ENCODE data around the gene PAPLN. TPM values are rescaled to one million over a fixed set of nuclear protein-coding genes. Genes with fewer than 3 reads are reported as not detected.

The PAPLN gene
- polyA plus RNA-seq, 3 donors = 0.58 to 2.8 (median 0.73) TPM

- no peak for DNase-seq
- Histone ChIP-seq H3K9ac (ENCODE audit: insufficient read depth, low read length, poor library complexity, severe bottlenecking) (no peak overlapping the region), H3K9me3 (replicated peaks in 1 of 2; ENCODE audit: control insufficient read depth in 1 of 2, insufficient read depth in 1 of 2, low read length in 2 of 2) (no peaks in the 10 kb centered on the region), H3K4me3 (replicated peaks in 1 of 3; ENCODE audit: low read depth in 2 of 3, low read length in 3 of 3) (no peak overlapping the region), H3K4me2 (replicated peaks; ENCODE audit: extremely low read depth, low read length, poor library complexity, severe bottlenecking) (no peak overlapping the region), H3K4me1 (ENCODE audit: control insufficient read depth in 1 of 2, insufficient read depth in 2 of 2, low read length in 2 of 2) (no peaks in the 10 kb centered on the region), H3K27me3 (ENCODE audit: control insufficient read depth in 2 of 2, insufficient read depth in 2 of 2, low read length in 2 of 2) (no peaks in the 10 kb centered on the region), H3K27ac (ENCODE audit: low read depth in 1 of 2, low read length in 2 of 2) (no peak overlapping the region), H3K79me2 (ENCODE audit: insufficient read depth, low read length) (no peaks in the 10 kb centered on the region), H2AFZ (ENCODE audit: insufficient read depth, low read depth, low read length, poor library complexity, severe bottlenecking) (no peak overlapping the region), H4K20me1 (ENCODE audit: insufficient read depth, low read length) (no peaks in the 10 kb centered on the region), H3K36me3 (replicated peaks in 1 of 2; ENCODE audit: control insufficient read depth in 1 of 2, insufficient read depth in 2 of 2, low read length in 2 of 2) (no peaks in the 10 kb centered on the region)
- Mint-ChIP-seq H3K36me3 (no peaks in the 10 kb centered on the region), H3K9me3 (peaks cover 0 to 2% (median 0%) of the 10 kb centered on the region in 7 donors), H3K27ac (no peak overlapping the region), H3K4me1 (no peaks in the 10 kb centered on the region), H3K4me3 (no peak overlapping the region), H3K27me3 (ENCODE audit: low read depth in 3 of 3) (peaks cover 0 to 9% (median 5%) of the 10 kb centered on the region in 3 donors)
- intact Hi-C loops (cut with micrococcal nuclease) = no loop called here
- 100% methylated on average over 4 of the region's 7 CpGs for WGBS (ENCODE audit: insufficient coverage)
- no peak for TF ChIP-seq CTCF (IDR thresholded peaks at IDR 0.05)
These were observed 26.3 kb downstream of the PAPLN start for GRCh38 chr14:73263606-73264005.

DNA sequence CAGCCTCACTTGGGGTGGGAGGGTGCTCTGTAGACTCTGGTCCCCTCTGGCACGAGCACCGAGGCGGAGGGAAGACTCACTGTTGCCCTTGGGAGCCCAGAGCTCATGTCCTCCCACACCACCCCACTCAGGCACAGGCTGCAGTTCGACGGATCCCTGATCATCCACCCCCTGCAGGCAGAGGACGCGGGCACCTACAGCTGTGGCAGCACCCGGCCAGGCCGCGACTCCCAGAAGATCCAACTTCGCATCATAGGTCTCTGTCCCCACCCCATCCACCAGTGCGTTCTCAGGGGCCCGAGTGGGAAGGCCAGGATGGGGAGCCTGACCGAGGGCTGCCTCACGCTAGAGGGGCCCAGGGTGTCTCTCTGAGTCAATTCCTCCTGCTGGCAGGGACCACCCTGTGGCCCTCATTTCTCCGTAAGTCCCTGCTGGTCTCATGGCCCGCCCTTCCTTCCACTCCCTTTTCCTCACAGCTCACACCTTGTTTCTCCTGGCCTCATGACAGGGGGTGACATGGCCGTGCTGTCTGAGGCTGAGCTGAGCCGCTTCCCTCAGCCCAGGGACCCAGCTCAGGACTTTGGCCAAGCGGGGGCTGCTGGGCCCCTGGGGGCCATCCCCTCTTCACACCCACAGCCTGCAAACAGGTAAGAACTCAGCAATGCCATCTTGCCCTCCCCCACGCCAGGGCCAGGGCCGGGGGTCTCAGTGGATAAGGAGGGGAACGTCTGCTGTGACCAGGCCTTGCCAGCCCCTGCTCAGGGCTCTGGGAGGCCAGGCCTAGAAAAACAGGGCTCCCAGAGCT is 27.0 kb downstream of the PAPLN start:
- no peak overlapping the region for H3K9ac ChIP-seq (ENCODE audit: insufficient read depth, low read length, poor library complexity, severe bottlenecking)
- intact Hi-C loops (cut with micrococcal nuclease) = no loop called here
- no peak overlapping the region for H3K4me3 ChIP-seq (replicated peaks in 1 of 3; ENCODE audit: low read depth in 2 of 3, low read length in 3 of 3)
- peaks cover 0 to 2% of the 10 kb centered on the region in 2 donors for H3K36me3 Mint-ChIP-seq
- H3K4me2 ChIP-seq (replicated peaks; ENCODE audit: extremely low read depth, low read length, poor library complexity, severe bottlenecking) = no peak overlapping the region
- H3K27me3 Mint-ChIP-seq (ENCODE audit: low read depth in 3 of 3) = peaks cover 0 to 9% (median 5%) of the 10 kb centered on the region in 3 donors
- no peak overlapping the region for H3K27ac ChIP-seq (ENCODE audit: low read depth in 1 of 2, low read length in 2 of 2)
- H3K27me3 ChIP-seq (ENCODE audit: control insufficient read depth in 2 of 2, insufficient read depth in 2 of 2, low read length in 2 of 2) = no peaks in the 10 kb centered on the region
- WGBS (ENCODE audit: insufficient coverage) = 95% methylated on average over 22 of the region's 23 CpGs
- peak in 1 of 3 donors; percentile 2 for DNase-seq
- peak overlapping the region in 1 of 7 donors; percentile 70 for H3K27ac Mint-ChIP-seq
- no peaks in the 10 kb centered on the region for H3K4me1 Mint-ChIP-seq
- peaks cover 1% of the 10 kb centered on the region for H4K20me1 ChIP-seq (ENCODE audit: insufficient read depth, low read length)
- no peaks in the 10 kb centered on the region for H3K36me3 ChIP-seq (replicated peaks in 1 of 2; ENCODE audit: control insufficient read depth in 1 of 2, insufficient read depth in 2 of 2, low read length in 2 of 2)
- no peak overlapping the region for H2AFZ ChIP-seq (ENCODE audit: insufficient read depth, low read depth, low read length, poor library complexity, severe bottlenecking)
- no peaks in the 10 kb centered on the region for H3K4me1 ChIP-seq (ENCODE audit: control insufficient read depth in 1 of 2, insufficient read depth in 2 of 2, low read length in 2 of 2)
- TF ChIP-seq CTCF (IDR thresholded peaks at IDR 0.05) = no peak
- no peak overlapping the region for H3K4me3 Mint-ChIP-seq
- H3K9me3 ChIP-seq (replicated peaks in 1 of 2; ENCODE audit: control insufficient read depth in 1 of 2, insufficient read depth in 1 of 2, low read length in 2 of 2) = no peaks in the 10 kb centered on the region
- H3K79me2 ChIP-seq (ENCODE audit: insufficient read depth, low read length) = no peaks in the 10 kb centered on the region
- H3K9me3 Mint-ChIP-seq = peaks cover 0 to 2% (median 0%) of the 10 kb centered on the region in 7 donors
